GM06990 (cell line): ENCODE measurements around the gene ECSIT.
"Not testable (repeated sequence)": the region's sequence is repeated elsewhere in the genome, so short reads cannot be mapped to it uniquely, and the experiment has no call there.

Source experiments
- DNase-seq: peaks from one replicate; pipeline ENCODE4 v3.0.0-alpha.2; 2011; ENCODE audit not compliant: insufficient read length; ENCODE audit errors: extremely low read depth
- H3K27me3 ChIP-seq: replicated peaks from 2 replicates; pipeline ENCODE4 v1.6.0; 2011; ENCODE audit warnings: low read length; ENCODE audit not compliant: control insufficient read depth, insufficient read depth
- H3K36me3 ChIP-seq: 2 replicates; pipeline ENCODE4 v1.5.1; 2011; ENCODE audit warnings: low read length; ENCODE audit not compliant: control insufficient read depth, insufficient read depth
- H3K4me3 ChIP-seq: replicated peaks from 2 replicates; pipeline ENCODE4 v1.5.1; 2011; ENCODE audit warnings: low read depth, mild to moderate bottlenecking, control low read depth, low read length
- TF ChIP-seq, protein P1 (sequence below): IDR thresholded peaks from 2 replicates; pipeline ENCODE4 v1.5.1; 2011; ENCODE audit warnings: low read length, control low read depth, mild to moderate bottlenecking, inconsistent platforms; ENCODE audit not compliant: insufficient read depth, poor library complexity, severe bottlenecking

ECSIT gene

DNA sequence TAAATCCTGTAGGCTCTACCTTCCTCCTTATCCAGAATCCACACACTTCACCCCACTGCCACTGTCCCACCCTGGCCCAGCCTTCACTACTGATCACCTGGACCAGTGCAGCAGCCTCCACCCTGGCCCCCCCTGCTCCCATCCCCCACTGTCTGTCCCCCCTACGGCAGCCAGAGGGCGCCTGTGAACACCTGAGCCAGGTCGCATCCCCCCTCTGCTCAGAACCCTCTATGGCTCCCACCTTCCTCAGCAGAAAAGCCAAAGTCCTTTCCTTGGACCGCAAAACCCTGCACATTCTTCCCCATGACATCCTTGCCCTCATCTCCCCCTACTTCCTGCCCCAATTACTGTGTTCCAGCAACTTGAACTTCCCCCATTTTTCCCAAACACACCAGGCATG is 68.7 kb downstream of the ECSIT start:
- DNase-seq: no peak
- Histone ChIP-seq H3K4me3 (no peak overlapping the region), H3K36me3 (no peaks in the 10 kb centered on the region), H3K27me3 (no peaks in the 10 kb centered on the region)
- TF ChIP-seq, protein P1, sequence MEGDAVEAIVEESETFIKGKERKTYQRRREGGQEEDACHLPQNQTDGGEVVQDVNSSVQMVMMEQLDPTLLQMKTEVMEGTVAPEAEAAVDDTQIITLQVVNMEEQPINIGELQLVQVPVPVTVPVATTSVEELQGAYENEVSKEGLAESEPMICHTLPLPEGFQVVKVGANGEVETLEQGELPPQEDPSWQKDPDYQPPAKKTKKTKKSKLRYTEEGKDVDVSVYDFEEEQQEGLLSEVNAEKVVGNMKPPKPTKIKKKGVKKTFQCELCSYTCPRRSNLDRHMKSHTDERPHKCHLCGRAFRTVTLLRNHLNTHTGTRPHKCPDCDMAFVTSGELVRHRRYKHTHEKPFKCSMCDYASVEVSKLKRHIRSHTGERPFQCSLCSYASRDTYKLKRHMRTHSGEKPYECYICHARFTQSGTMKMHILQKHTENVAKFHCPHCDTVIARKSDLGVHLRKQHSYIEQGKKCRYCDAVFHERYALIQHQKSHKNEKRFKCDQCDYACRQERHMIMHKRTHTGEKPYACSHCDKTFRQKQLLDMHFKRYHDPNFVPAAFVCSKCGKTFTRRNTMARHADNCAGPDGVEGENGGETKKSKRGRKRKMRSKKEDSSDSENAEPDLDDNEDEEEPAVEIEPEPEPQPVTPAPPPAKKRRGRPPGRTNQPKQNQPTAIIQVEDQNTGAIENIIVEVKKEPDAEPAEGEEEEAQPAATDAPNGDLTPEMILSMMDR: peak; percentile 54

DNA sequence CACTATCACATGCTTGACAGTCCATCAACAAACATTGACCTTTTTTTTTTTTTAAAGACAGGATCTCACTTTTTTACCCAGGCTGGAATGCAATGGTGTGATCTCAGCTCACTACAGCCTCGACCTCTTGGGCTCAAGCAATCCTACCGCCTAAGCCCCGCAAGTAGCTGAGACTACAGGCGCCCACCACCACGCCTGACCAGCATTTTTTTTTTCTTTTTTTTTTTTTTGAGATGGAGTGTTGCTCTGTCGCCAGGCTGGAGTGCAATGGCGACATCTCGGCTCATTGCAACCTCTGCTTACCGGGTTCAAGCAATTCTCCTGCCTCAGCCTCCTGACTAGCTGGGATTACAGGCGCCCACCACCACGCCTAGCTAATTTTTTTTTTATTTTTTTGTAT is 70.0 kb downstream of the ECSIT start:
- not testable (repeated sequence) for DNase-seq, H3K27me3 ChIP-seq, H3K4me3 ChIP-seq, H3K36me3 ChIP-seq

DNA sequence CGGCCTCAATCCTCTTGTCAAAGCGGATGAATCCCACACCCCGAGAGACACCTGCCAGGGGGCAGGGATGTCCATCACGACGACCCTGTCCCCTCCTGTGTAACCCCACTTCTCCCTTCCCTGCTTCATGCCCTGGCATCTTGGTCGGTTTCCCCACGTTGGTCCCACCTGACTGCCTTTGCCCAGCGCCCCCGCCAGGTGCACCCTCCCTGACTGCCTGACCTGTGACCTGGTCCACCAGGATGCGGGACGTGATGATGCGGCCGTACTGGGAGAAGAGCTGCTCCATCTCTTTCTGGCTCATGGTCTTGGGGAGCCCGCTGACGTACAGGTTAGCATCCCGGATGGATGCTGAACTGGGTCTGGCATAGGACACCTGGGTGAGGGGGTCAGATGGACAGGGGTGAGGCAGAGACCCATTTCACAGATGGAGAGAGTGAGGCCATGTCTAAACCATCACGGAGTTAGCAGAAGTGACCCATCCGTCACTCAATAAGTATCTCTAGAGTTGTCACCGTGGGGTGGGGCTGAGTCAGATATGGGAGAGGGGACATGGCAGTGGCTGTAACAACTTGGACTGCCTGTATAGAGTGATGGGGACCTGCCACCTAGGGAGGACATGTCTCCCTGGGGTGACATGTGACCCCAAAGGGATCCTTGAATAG is 70.6 kb downstream of the ECSIT start:
- Histone ChIP-seq H3K36me3 (no peaks in the 10 kb centered on the region; the same call in 1 of the 2 replicates), H3K27me3 (no peaks in the 10 kb centered on the region), H3K4me3 (no peak overlapping the region)
- TF ChIP-seq, protein P1: no peak
- DNase-seq: no peak

DNA sequence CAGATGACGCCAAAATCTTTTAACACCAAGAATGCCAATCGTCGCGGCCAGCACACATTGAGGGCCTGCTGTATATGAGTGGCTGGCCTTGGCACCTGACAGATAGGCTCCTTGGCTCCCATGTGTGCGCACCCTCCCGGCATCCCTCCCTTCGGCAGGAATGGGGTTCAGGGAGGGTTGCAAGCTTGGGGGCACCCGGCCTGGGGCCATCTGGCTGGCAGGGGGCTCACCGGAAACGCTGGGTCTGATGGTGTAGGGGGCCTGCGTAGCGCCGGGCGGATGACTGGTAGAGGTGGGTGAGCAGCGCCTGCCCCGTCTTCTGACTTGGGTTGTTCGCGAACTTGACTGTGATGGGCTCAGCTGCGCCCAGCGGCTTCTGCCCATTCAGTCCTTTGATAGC is 71.1 kb downstream of the ECSIT start:
- TF ChIP-seq, protein P1: no peak
- H3K27me3 ChIP-seq: no peaks in the 10 kb centered on the region
- no peak for DNase-seq
- no peak overlapping the region for H3K4me3 ChIP-seq
- H3K36me3 ChIP-seq: no peaks in the 10 kb centered on the region; the same call in 1 of the 2 replicates

DNA sequence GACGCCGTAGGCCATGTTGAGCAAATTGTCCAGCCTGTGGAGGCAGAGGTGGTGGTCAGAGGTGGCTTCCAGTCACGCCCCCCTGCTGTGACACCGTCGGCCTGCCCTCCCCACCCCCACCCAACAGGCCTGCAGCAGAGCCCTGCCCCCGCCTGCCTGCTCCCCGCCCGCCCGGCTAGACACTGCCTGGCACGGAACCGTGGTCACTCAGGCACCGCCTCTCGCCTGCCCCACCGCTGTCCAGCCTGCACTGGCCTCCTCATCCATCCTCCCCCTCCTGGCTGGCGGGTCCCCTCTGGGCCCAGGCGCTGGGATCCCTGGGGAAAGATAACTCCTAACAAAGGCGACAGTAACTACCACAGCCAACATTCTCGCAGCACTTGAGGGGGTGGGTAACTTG is 71.8 kb downstream of the ECSIT start:
- no peak for DNase-seq
- Histone ChIP-seq H3K27me3 (no peaks in the 10 kb centered on the region), H3K4me3 (no peak overlapping the region), H3K36me3 (no peaks in the 10 kb centered on the region; the same call in 1 of the 2 replicates)
- TF ChIP-seq, protein P1: no peak

DNA sequence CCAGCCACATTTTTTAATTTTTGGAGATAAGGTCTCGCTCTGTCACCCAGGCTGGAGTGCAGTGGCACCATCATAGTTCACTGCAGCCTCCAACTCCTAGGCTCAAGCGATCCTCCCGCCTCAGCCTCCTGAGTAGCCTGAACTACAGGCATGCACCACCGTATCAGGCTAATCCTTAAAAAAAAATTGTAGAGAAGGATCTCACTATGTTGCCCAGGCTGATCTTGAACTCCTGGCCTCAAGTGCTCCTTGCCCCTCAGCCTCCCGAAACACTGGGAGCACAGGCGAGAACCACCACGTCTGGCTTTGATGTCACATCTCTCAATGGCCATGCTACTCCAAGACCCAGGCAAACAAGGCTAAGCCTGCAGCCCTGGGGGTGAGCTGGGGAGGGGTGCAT is 72.3 kb downstream of the ECSIT start:
- TF ChIP-seq, protein P1: no peak
- Histone ChIP-seq H3K27me3 (no peaks in the 10 kb centered on the region), H3K36me3 (no peaks in the 10 kb centered on the region; the same call in 1 of the 2 replicates), H3K4me3 (no peak overlapping the region)
- DNase-seq: no peak
